H1 (cell line): ENCODE results near the gene SMARCE1. TPM values are rescaled to one million over a fixed set of nuclear protein-coding genes. Genes with fewer than 3 reads are reported as not detected.

Source experiments
- CTCF ChIA-PET: fragments of 300-600 bp; sonication (Branson Sonifier 250); formaldehyde crosslinking; loops from one replicate; lab custom pipeline; 2021; ENCODE audit not compliant: partially characterized antibody; lab: Charles Lee
- POLR2A ChIA-PET: fragments of 300-600 bp; sonication (Branson Sonifier 250); formaldehyde crosslinking; loops from one replicate; lab custom pipeline; 2021; ENCODE audit warnings: inconsistent platforms; ENCODE audit not compliant: partially characterized antibody; lab: Charles Lee
- DNase-seq, 2 experiments: peaks; one replicate each; pipeline versions ENCODE4 v3.0.0 to v3.0.0-alpha.2; 2010 to 2022; ENCODE audit warnings: low spot score in 2 of 2, low read depth in 1 of 2, mixed read lengths in 1 of 2
- FAIRE-seq: peaks from 2 replicates; lab custom pipeline; 2011; peaks lifted over from hg19 to GRCh38; lab: Jason Lieb, UNC
- H2AFZ ChIP-seq: 2 replicates; pipeline ENCODE4 v1.8.1; 2012; ENCODE audit warnings: low read length, inconsistent platforms
- H2AK5ac ChIP-seq: 2 replicates; pipeline ENCODE4 v1.6.1; 2013; ENCODE audit warnings: low read depth, low read length
- H2BK120ac ChIP-seq: replicated peaks from 2 replicates; pipeline ENCODE3; 2013; ENCODE audit warnings: low read depth, low read length, inconsistent platforms
- H2BK12ac ChIP-seq: 2 replicates; pipeline ENCODE4 v1.6.1; 2013; ENCODE audit warnings: low read depth, low read length
- H2BK15ac ChIP-seq: 2 replicates; pipeline ENCODE4 v1.6.1; 2013; ENCODE audit warnings: low read length
- H2BK20ac ChIP-seq: 2 replicates; pipeline ENCODE4 v1.6.1; 2013; ENCODE audit warnings: low read length
- H2BK5ac ChIP-seq: 2 replicates; pipeline ENCODE4 v1.6.1; 2013; ENCODE audit warnings: low read depth, low read length
- H3K14ac ChIP-seq: 2 replicates; pipeline ENCODE4 v1.6.1; 2013; ENCODE audit warnings: inconsistent platforms; ENCODE audit not compliant: insufficient read length
- H3K18ac ChIP-seq: 2 replicates; pipeline ENCODE4 v1.6.1; 2013; ENCODE audit warnings: low read length; ENCODE audit errors: extremely low read depth
- H3K23ac ChIP-seq: 2 replicates; pipeline ENCODE4 v1.6.1; 2013; ENCODE audit warnings: inconsistent platforms; ENCODE audit not compliant: insufficient read length
- H3K23me2 ChIP-seq: 2 replicates; pipeline ENCODE4 v1.6.1; 2013; ENCODE audit warnings: low read depth, low read length
- H3K27ac ChIP-seq: 2 replicates; pipeline ENCODE4 v1.6.1; 2011; ENCODE audit warnings: low read depth, low read length, inconsistent platforms
- H3K27me3 ChIP-seq, 4 experiments: replicated peaks in 1 of 4; 1 replicate in 1 of 4; 2 replicates in 3 of 4; pipeline versions ENCODE4 v1.6.1 to v1.8.1; 2011 to 2013; ENCODE audit warnings: low read length in 3 of 4, mild to moderate bottlenecking in 3 of 4, inconsistent platforms in 2 of 4, mixed read lengths in 2 of 4, moderate library complexity in 1 of 4; ENCODE audit not compliant: control insufficient read depth in 3 of 4, insufficient read depth in 3 of 4; ENCODE audit errors: extremely low read depth in 1 of 4
- H3K36me3 ChIP-seq, 4 experiments: 2 replicates each; pipeline versions ENCODE4 v1.6.1 to v1.8.1; 2011 to 2013; ENCODE audit warnings: mild to moderate bottlenecking in 4 of 4, low read length in 3 of 4, moderate library complexity in 2 of 4, control low read depth in 1 of 4, inconsistent platforms in 1 of 4; ENCODE audit not compliant: insufficient read depth in 4 of 4, control insufficient read depth in 2 of 4
- H3K4ac ChIP-seq: replicated peaks from 2 replicates; pipeline ENCODE3; 2013; ENCODE audit warnings: low read length, low read depth, mixed read lengths, inconsistent platforms; ENCODE audit not compliant: insufficient read length
- H3K4me1 ChIP-seq, 4 experiments: replicated peaks in 1 of 4; 1 replicate in 1 of 4; 2 replicates in 3 of 4; pipeline versions ENCODE4 v1.6.1 to v1.8.1; 2011 to 2013; ENCODE audit warnings: low read length in 3 of 4, inconsistent platforms in 2 of 4, mixed read lengths in 1 of 4; ENCODE audit not compliant: insufficient read depth in 4 of 4, control insufficient read depth in 3 of 4
- H3K4me2 ChIP-seq, 2 experiments: 2 replicates each; pipeline versions ENCODE4 v1.6.1 to v1.8.1; 2011 to 2013; ENCODE audit warnings: low read depth in 2 of 2, low read length in 2 of 2, control low read depth in 1 of 2, inconsistent platforms in 1 of 2, mild to moderate bottlenecking in 1 of 2; ENCODE audit not compliant: insufficient read depth in 1 of 2
- H3K4me3 ChIP-seq, 4 experiments: fragments of 200-600, 300-600 bp in 1 of 4; sonication (generic), shearing (Covaris generic), sonication (Bioruptor Twin) in 1 of 4; 2 replicates each; pipeline versions ENCODE4 v1.5.1 to v1.8.1; 2011 to 2016; ENCODE audit warnings: low read length in 4 of 4, low read depth in 3 of 4, control low read depth in 2 of 4, inconsistent platforms in 2 of 4, mild to moderate bottlenecking in 2 of 4, mixed read lengths in 1 of 4, moderate library complexity in 1 of 4; ENCODE audit not compliant: insufficient read depth in 2 of 4; ENCODE audit errors: extremely low read depth in 1 of 4
- H3K56ac ChIP-seq: replicated peaks from 2 replicates; pipeline ENCODE3; 2013; ENCODE audit warnings: low read depth, mild to moderate bottlenecking, mixed read lengths, low read length, inconsistent platforms; ENCODE audit not compliant: insufficient read length
- H3K79me1 ChIP-seq: 2 replicates; pipeline ENCODE4 v1.6.1; 2013; ENCODE audit warnings: low read depth, low read length, control low read depth
- H3K79me2 ChIP-seq, 2 experiments: 2 replicates each; pipeline versions ENCODE4 v1.6.1 to v1.8.1; 2012 to 2013; ENCODE audit warnings: low read length in 2 of 2, mild to moderate bottlenecking in 2 of 2, inconsistent platforms in 1 of 2; ENCODE audit not compliant: insufficient read depth in 2 of 2, control insufficient read depth in 1 of 2
- H3K9ac ChIP-seq, 4 experiments: replicated peaks in 1 of 4; 1 replicate in 1 of 4; 2 replicates in 3 of 4; pipeline versions ENCODE4 v1.6.1 to v1.8.1; 2011 to 2013; ENCODE audit warnings: low read depth in 3 of 4, low read length in 3 of 4, control low read depth in 2 of 4, mild to moderate bottlenecking in 2 of 4, moderate library complexity in 2 of 4, inconsistent platforms in 1 of 4; ENCODE audit errors: extremely low read depth in 1 of 4
- H3K9me3 ChIP-seq, 2 experiments: 2 replicates each; pipeline versions ENCODE4 v1.6.1 to v1.8.1; 2012 to 2013; ENCODE audit warnings: mild to moderate bottlenecking in 2 of 2, moderate library complexity in 2 of 2, control low read depth in 1 of 2, inconsistent platforms in 1 of 2, low read depth in 1 of 2, low read length in 1 of 2, mixed read lengths in 1 of 2; ENCODE audit not compliant: insufficient read depth in 2 of 2
- H4K20me1 ChIP-seq, 2 experiments: replicated peaks in 1 of 2; 2 replicates each; pipeline versions ENCODE3 to v1.8.1; 2011 to 2013; ENCODE audit warnings: inconsistent platforms in 2 of 2, low read length in 2 of 2, mild to moderate bottlenecking in 1 of 2; ENCODE audit not compliant: insufficient read depth in 2 of 2, control insufficient read depth in 1 of 2
- H4K5ac ChIP-seq: 2 replicates; pipeline ENCODE4 v1.6.1; 2013; ENCODE audit warnings: low read length, low read depth, mixed read lengths, inconsistent platforms; ENCODE audit not compliant: insufficient read length
- H4K8ac ChIP-seq: 2 replicates; pipeline ENCODE4 v1.8.0; 2013; ENCODE audit warnings: mild to moderate bottlenecking, moderate library complexity, low read length, inconsistent platforms; ENCODE audit not compliant: insufficient read depth; ENCODE audit errors: extremely low read depth
- H4K91ac ChIP-seq: replicated peaks from 2 replicates; pipeline ENCODE3; 2013; ENCODE audit warnings: low read length, mixed read lengths, inconsistent platforms; ENCODE audit not compliant: insufficient read length
- ATF3 ChIP-seq: IDR thresholded peaks from 2 replicates; pipeline ENCODE4 v1.6.1; 2011; ENCODE audit warnings: low read depth, mild to moderate bottlenecking, low read length; ENCODE audit not compliant: insufficient read depth
- CHD2 ChIP-seq: IDR thresholded peaks from 2 replicates; pipeline ENCODE4 v1.6.1; 2012; ENCODE audit warnings: low read length, improper control_type of control experiment
- EZH2 ChIP-seq: fragments of 200-600 bp; sonication (generic); IDR thresholded peaks from 2 replicates; pipeline ENCODE4 v1.7.1; 2012; ENCODE audit warnings: low read depth, mild to moderate bottlenecking, moderate library complexity, low read length, inconsistent platforms; ENCODE audit not compliant: severe bottlenecking
- HDAC2 ChIP-seq, 2 experiments: fragments of 300-600 bp in 1 of 2; sonication (generic) in 1 of 2; IDR thresholded peaks; 2 replicates each; pipeline ENCODE4 v1.6.1; 2011 to 2012; ENCODE audit warnings: low read depth in 2 of 2, low read length in 2 of 2, mild to moderate bottlenecking in 2 of 2, moderate library complexity in 2 of 2, borderline replicate concordance in 1 of 2, inconsistent platforms in 1 of 2
- KDM4A ChIP-seq: IDR thresholded peaks from one replicate; pipeline ENCODE4 v1.7.1; 2012; ENCODE audit warnings: low read depth, mild to moderate bottlenecking, moderate library complexity, low read length, inconsistent platforms; ENCODE audit not compliant: severe bottlenecking
- POLR2A ChIP-seq, 2 experiments: IDR thresholded peaks; 1 replicate in 1 of 2; 2 replicates in 1 of 2; pipeline ENCODE4 v1.6.1; 2011; ENCODE audit warnings: low read depth in 2 of 2, low read length in 2 of 2, mild to moderate bottlenecking in 2 of 2; ENCODE audit errors: control extremely low read depth in 1 of 2
- POLR2AphosphoS5 ChIP-seq: IDR thresholded peaks from 2 replicates; pipeline ENCODE4 v1.6.1; 2011; ENCODE audit warnings: low read depth, low read length
- POU5F1 ChIP-seq: IDR thresholded peaks from 2 replicates; pipeline ENCODE4 v1.6.1; 2011; ENCODE audit warnings: low read depth, mild to moderate bottlenecking, low read length, moderate library complexity
- RFX5 ChIP-seq: IDR thresholded peaks from 2 replicates; pipeline ENCODE4 v1.6.1; 2011; ENCODE audit warnings: low read depth, low read length, improper control_type of control experiment, borderline replicate concordance
- SIX5 ChIP-seq: IDR thresholded peaks from 2 replicates; pipeline ENCODE4 v1.6.1; 2011; ENCODE audit warnings: mild to moderate bottlenecking, low read depth, low read length
- SP2 ChIP-seq: IDR thresholded peaks from 2 replicates; pipeline ENCODE4 v1.6.1; 2012; ENCODE audit warnings: mild to moderate bottlenecking, low read length, inconsistent platforms
- SP4 ChIP-seq: IDR thresholded peaks from 2 replicates; pipeline ENCODE4 v1.6.1; 2012; ENCODE audit warnings: low read length, inconsistent platforms
- WGBS, 2 experiments: shearing (Covaris generic) in 1 of 2; methylation state at CpG; one replicate each; pipeline versions ENCODE4 v1.1.6 to v1.1.7; 2013 to 2015; ENCODE audit warnings: low lambda C conversion rate in 2 of 2, mixed read lengths in 2 of 2, inconsistent platforms in 1 of 2, low coverage in 1 of 2, missing lambda C conversion rate in 1 of 2; ENCODE audit not compliant: insufficient replicate concordance in 2 of 2, insufficient coverage in 1 of 2, insufficient read length in 1 of 2; ENCODE audit errors: extremely low coverage in 1 of 2, missing lambda C conversion rate in 1 of 2; 5-methylcytosine and 5-hydroxymethylcytosine counted together
- polyA plus RNA-seq, 7 experiments: library from polyadenylated mRNA; depleted of rRNA in 3 of 7; stranded (reverse) in 5 of 7; unstranded in 2 of 7; fragments of >200 nt in 5 of 7; fragments of 200-250 nt in 2 of 7; gene quantifications; 1 replicate in 5 of 7; 2 replicates in 1 of 7; 4 replicates in 1 of 7; pipeline versions ENCODE4 v1.2.1 to v1.2.3, GENCODE V29; 2011 to 2013; ENCODE audit warnings: missing spikeins in 2 of 7, mixed read lengths in 2 of 7
- total RNA-seq: library from RNA; stranded (reverse); fragmentation: NEBNext Ultra II Directional; extraction: Animal tissue kit (Norgen Biotek cat#: 25700); gene quantifications from 2 replicates; pipeline ENCODE4 v1.2.1, GENCODE V29; 2021

SMARCE1 gene
- total and polyA plus RNA-seq, 2 of the 8 experiments (the other 6 are each of a cell fraction or from before 2014, with no cell fraction given): 30.7 to 131 TPM

GRCh38 chr17:40622509-40622928 is 25.1 kb downstream of the SMARCE1 start:
- Histone ChIP-seq H3K9ac (no peak overlapping the region), H4K91ac (no peak overlapping the region), H3K4me2 (no peak overlapping the region), H3K27ac (no peak overlapping the region), H2AFZ (no peak overlapping the region), H2BK120ac (no peak overlapping the region), H4K8ac (no peak overlapping the region), H4K5ac (no peak overlapping the region), H2BK5ac (no peak overlapping the region), H3K4me1 (no peaks in the 10 kb centered on the region; a peak in 1 of 7 replicates), H4K20me1 (no peaks in the 10 kb centered on the region), H3K9me3 (no peaks in the 10 kb centered on the region), H2BK15ac (no peak overlapping the region), H2AK5ac (no peak overlapping the region), H3K36me3 (no peaks in the 10 kb centered on the region; a peak in 1 of 8 replicates), H3K79me2 (no peaks in the 10 kb centered on the region), H3K18ac (no peak overlapping the region), H2BK12ac (no peak overlapping the region), H3K27me3 (no peaks in the 10 kb centered on the region), H2BK20ac (no peak overlapping the region), H3K23ac (no peak overlapping the region), H3K23me2 (no peaks in the 10 kb centered on the region), H3K4ac (no peak overlapping the region), H3K14ac (no peak overlapping the region), H3K79me1 (no peaks in the 10 kb centered on the region), H3K4me3 (no peak overlapping the region), H3K56ac (no peak overlapping the region)
- TF ChIP-seq KDM4A (no peak), ATF3 (no peak), HDAC2 (IDR thresholded peaks at IDR 0.05; ENCODE audit: borderline replicate concordance in 1 of 2, low read depth in 2 of 2, low read length in 2 of 2) (no peak), CHD2 (no peak), SP2 (no peak), RFX5 (no peak), EZH2 (no peak), POU5F1 (no peak), SIX5 (no peak), SP4 (no peak), POLR2A (IDR thresholded peaks at IDR 0.05; ENCODE audit: control extremely low read depth in 1 of 2, low read depth in 2 of 2, low read length in 2 of 2) (no peak), POLR2AphosphoS5 (no peak)
- no peak for FAIRE-seq
- DNase-seq: no peak
- WGBS, 2 experiments: 79% methylated on average over 3 of the region's 3 CpGs; no CpG with 5 or more reads in 1 of the 2 experiments
- ChIA-PET POLR2A (interaction anchor here (1.6 kb wide), 1 partner anchor 25 kb away, joined by 4 read pairs; the partner anchor contains the start of gene SMARCE1), CTCF (no interaction called here)
